Measurements from ENCODE around the gene ETV6.

Gene ETV6

GRCh38 chr12:11901701-11902524 is 252.4 kb downstream of the ETV6 start:
- no peaks in the 10 kb centered on the region for H3K36me3 ChIP-seq (ENCODE audit: insufficient read depth)
- no peak overlapping the region for H3K4me2 ChIP-seq
- no peak for TF ChIP-seq CTCF (conservative IDR thresholded peaks at IDR 0.05; ENCODE audit: low read depth, low read length)
- H4K20me1 ChIP-seq (ENCODE audit: insufficient read depth), result no peaks in the 10 kb centered on the region
- no peak overlapping the region for H3K27ac ChIP-seq
- no peak overlapping the region for H2AFZ ChIP-seq (ENCODE audit: low read depth)
- H3K27me3 ChIP-seq (ENCODE audit: insufficient read depth, low read depth), result no peaks in the 10 kb centered on the region
- peaks cover 10% of the 10 kb centered on the region for H3K4me1 ChIP-seq (ENCODE audit: low read depth, poor library complexity, severe bottlenecking)
- H3K79me2 ChIP-seq (ENCODE audit: insufficient read depth, low read depth), result no peaks in the 10 kb centered on the region
- no peak overlapping the region for H3K4me3 ChIP-seq (IDR thresholded peaks at IDR 0.05; ENCODE audit: insufficient read depth, low read depth, low read length)
- H3K9ac ChIP-seq, result no peak overlapping the region

GRCh38 chr12:11902525-11902875 is 253.0 kb downstream of the ETV6 start:
- peaks cover 4% of the 10 kb centered on the region for H3K4me1 ChIP-seq (ENCODE audit: low read depth, poor library complexity, severe bottlenecking)
- no peaks in the 10 kb centered on the region for H3K36me3 ChIP-seq (ENCODE audit: insufficient read depth)
- H3K4me2 ChIP-seq, result no peak overlapping the region
- no peak overlapping the region for H2AFZ ChIP-seq (ENCODE audit: low read depth)
- H4K20me1 ChIP-seq (ENCODE audit: insufficient read depth), result no peaks in the 10 kb centered on the region
- no peak overlapping the region for H3K27ac ChIP-seq
- no peaks in the 10 kb centered on the region for H3K79me2 ChIP-seq (ENCODE audit: insufficient read depth, low read depth)
- no peak overlapping the region for H3K4me3 ChIP-seq (IDR thresholded peaks at IDR 0.05; ENCODE audit: insufficient read depth, low read depth, low read length)
- no peak for TF ChIP-seq CTCF (conservative IDR thresholded peaks at IDR 0.05; ENCODE audit: low read depth, low read length)
- H3K27me3 ChIP-seq (ENCODE audit: insufficient read depth, low read depth), result no peaks in the 10 kb centered on the region
- H3K9ac ChIP-seq, result no peak overlapping the region

GRCh38 chr12:11904124-11904523 is 254.7 kb downstream of the ETV6 start:
- Histone ChIP-seq H3K27ac (no peak overlapping the region), H3K27me3 (ENCODE audit: insufficient read depth, low read depth) (no peaks in the 10 kb centered on the region), H3K36me3 (ENCODE audit: insufficient read depth) (no peaks in the 10 kb centered on the region), H3K4me2 (no peak overlapping the region), H2AFZ (ENCODE audit: low read depth) (no peak overlapping the region), H3K4me3 (IDR thresholded peaks at IDR 0.05; ENCODE audit: insufficient read depth, low read depth, low read length) (no peak overlapping the region), H3K4me1 (ENCODE audit: low read depth, poor library complexity, severe bottlenecking) (no peaks in the 10 kb centered on the region), H3K79me2 (ENCODE audit: insufficient read depth, low read depth) (no peaks in the 10 kb centered on the region), H3K9ac (no peak overlapping the region), H4K20me1 (ENCODE audit: insufficient read depth) (no peaks in the 10 kb centered on the region)
- TF ChIP-seq CTCF (conservative IDR thresholded peaks at IDR 0.05; ENCODE audit: low read depth, low read length), result no peak

GRCh38 chr12:11905534-11905933 is 256.1 kb downstream of the ETV6 start:
- Histone ChIP-seq H3K27ac (no peak overlapping the region), H4K20me1 (ENCODE audit: insufficient read depth) (no peaks in the 10 kb centered on the region)

More at GRCh38 chr12:11905534-11905933, 256.1 kb downstream of the ETV6 start:
- H3K36me3 ChIP-seq (ENCODE audit: insufficient read depth), result no peaks in the 10 kb centered on the region
- no peak overlapping the region for H3K4me2 ChIP-seq
- no peaks in the 10 kb centered on the region for H3K27me3 ChIP-seq (ENCODE audit: insufficient read depth, low read depth)
- no peak for TF ChIP-seq CTCF (conservative IDR thresholded peaks at IDR 0.05; ENCODE audit: low read depth, low read length)
- no peak overlapping the region for H3K9ac ChIP-seq
- no peak overlapping the region for H3K4me3 ChIP-seq (IDR thresholded peaks at IDR 0.05; ENCODE audit: insufficient read depth, low read depth, low read length)
- H3K4me1 ChIP-seq (ENCODE audit: low read depth, poor library complexity, severe bottlenecking), result no peaks in the 10 kb centered on the region
- no peak overlapping the region for H2AFZ ChIP-seq (ENCODE audit: low read depth)
- H3K79me2 ChIP-seq (ENCODE audit: insufficient read depth, low read depth), result no peaks in the 10 kb centered on the region

All from KMS-11 (cell line).